HUDEP-2 (cell line): ENCODE measurements around the gene PCNX1.
"Not testable (repeated sequence)": the region's sequence is repeated elsewhere in the genome, so short reads cannot be mapped to it uniquely, and the experiment has no call there.

Experiments used
- DNase-seq, 76 experiments: peaks; one replicate each; lab custom pipeline; 2025; ENCODE audit not compliant: unreplicated experiment in 76 of 76; lab: John Stamatoyannopoulos, UW

The PCNX1 gene

GRCh38 chr14:70909733-70910614 lies 2.7 kb downstream of the PCNX1 start:
- no peak for DNase-seq

GRCh38 chr14:70915415-70915814 lies 8.2 kb downstream of the PCNX1 start:
- no peak for DNase-seq

GRCh38 chr14:70916300-70916699 lies 9.0 kb downstream of the PCNX1 start:
- no peak for DNase-seq

GRCh38 chr14:70916799-70917198 lies 9.5 kb downstream of the PCNX1 start:
- DNase-seq = no peak

GRCh38 chr14:70917633-70918032 lies 10.4 kb downstream of the PCNX1 start:
- no peak for DNase-seq

- no peak for DNase-seq
These were observed 12.5 kb downstream of the PCNX1 start for GRCh38 chr14:70919774-70920173.

GRCh38 chr14:70920608-70921007 lies 13.3 kb downstream of the PCNX1 start:
- no peak for DNase-seq

- no peak for DNase-seq
These were observed 14.4 kb downstream of the PCNX1 start for GRCh38 chr14:70921669-70922068.

- DNase-seq = no peak
These were observed 17.3 kb downstream of the PCNX1 start for GRCh38 chr14:70924521-70924920.

- no peak for DNase-seq
These were observed 19.1 kb downstream of the PCNX1 start for GRCh38 chr14:70926235-70926830.

- no peak for DNase-seq
These were observed 23.7 kb downstream of the PCNX1 start for GRCh38 chr14:70931008-70931407.

- no peak for DNase-seq
These were observed 26.8 kb downstream of the PCNX1 start for GRCh38 chr14:70934084-70934483.

- DNase-seq = no peak
These were observed 27.4 kb downstream of the PCNX1 start for GRCh38 chr14:70934502-70935134.

- DNase-seq = no peak
These were observed 27.9 kb downstream of the PCNX1 start for GRCh38 chr14:70935135-70935534.

GRCh38 chr14:70939693-70940092 lies 32.4 kb downstream of the PCNX1 start:
- not testable (repeated sequence) for DNase-seq

- not testable (repeated sequence) for DNase-seq
These were observed 34.5 kb downstream of the PCNX1 start for GRCh38 chr14:70941637-70942341.

GRCh38 chr14:70942342-70942706 lies 35.1 kb downstream of the PCNX1 start:
- DNase-seq = no peak

- DNase-seq = not testable (repeated sequence)
These were observed 35.5 kb downstream of the PCNX1 start for GRCh38 chr14:70942721-70943120.

- no peak for DNase-seq
These were observed 36.6 kb downstream of the PCNX1 start for GRCh38 chr14:70943838-70944237.

GRCh38 chr14:70947739-70948138 lies 40.5 kb downstream of the PCNX1 start:
- no peak for DNase-seq

GRCh38 chr14:70952485-70952884 lies 45.2 kb downstream of the PCNX1 start:
- no peak for DNase-seq
